Prostate gland (tissue), 2 donors: ENCODE measurements around the gene GPS1. TPM values are rescaled to one million over a fixed set of nuclear protein-coding genes. Genes with fewer than 3 reads are reported as not detected.

ENCODE experiments used
- DNase-seq: peaks from one replicate; pipeline ENCODE4 v3.0.0-alpha.2; 2019; ENCODE audit warnings: low spot score
- H3K27ac ChIP-seq, 2 donors: fragments of 200-600 bp; sonication (generic); 2 replicates each; pipeline ENCODE4 v1.5.1; 2017 to 2019
- H3K27me3 ChIP-seq: fragments of 200-600 bp; sonication (generic); replicated peaks from 2 replicates; pipeline ENCODE4 v1.5.1; 2019; ENCODE audit not compliant: insufficient read depth
- H3K36me3 ChIP-seq, 2 donors: fragments of 200-600 bp; sonication (generic); 1 replicate in 1 of 2; 2 replicates in 1 of 2; pipeline versions ENCODE4 v1.5.1 to v1.8.1; 2017 to 2019
- H3K4me1 ChIP-seq: fragments of 200-600 bp; sonication (generic); replicated peaks from 2 replicates; pipeline ENCODE4 v1.5.1; 2019
- H3K4me3 ChIP-seq, 2 donors: fragments of 200-600 bp; sonication (generic); 2 replicates each; pipeline ENCODE4 v1.5.1; 2017 to 2019
- H3K9me3 ChIP-seq: fragments of 200-600 bp; sonication (generic); 2 replicates; pipeline ENCODE4 v1.5.1; 2017
- CTCF ChIP-seq, 4 experiments: fragments of 200-600 bp in 2 of 4; fragments of 450-650 bp in 2 of 4; sonication (generic) in 2 of 4; IDR thresholded peaks; 1 replicate in 3 of 4; 2 replicates in 1 of 4; pipeline ENCODE4 v1.5.1; 2016 to 2019; ENCODE audit warnings: antibody characterized with exemption in 4 of 4, mild to moderate bottlenecking in 2 of 4, moderate library complexity in 2 of 4
- POLR2A ChIP-seq: fragments of 450-650 bp; IDR thresholded peaks from one replicate; pipeline ENCODE4 v1.6.1; 2016; ENCODE audit warnings: antibody characterized with exemption, mild to moderate bottlenecking
- POLR2AphosphoS5 ChIP-seq: sonication (generic); formaldehyde crosslinking; IDR thresholded peaks from one replicate; pipeline ENCODE4 v1.6.1; 2017; ENCODE audit warnings: antibody characterized with exemption
- WGBS: methylation state at CpG from one replicate; pipeline ENCODE4 v1.1.5; 2018; 5-methylcytosine and 5-hydroxymethylcytosine counted together
- intact Hi-C: fragments of 100-400 bp; cut with DNase I; formaldehyde crosslinking; loops from one replicate; pipeline ENCODE4 v1.14.2; 2022
- total RNA-seq, 2 donors: library from RNA; depleted of rRNA; stranded (reverse); fragments of >200 nt; gene quantifications; one replicate each; pipeline ENCODE4 v1.1.0, GENCODE V29; 2016

The GPS1 gene
- total RNA-seq, 2 donors from 2014 or later: 163 to 182 TPM

- peaks cover 20% of the 10 kb centered on the region for H3K4me1 ChIP-seq
- DNase-seq: no peak
- H3K27ac ChIP-seq: peak overlapping the region; percentile 80 to 85
- H3K27me3 ChIP-seq: no peaks in the 10 kb centered on the region
- 1% methylated on average over 17 of the region's 47 CpGs for WGBS
- H3K9me3 ChIP-seq: no peaks in the 10 kb centered on the region
- peak overlapping the region; percentile 59 to 72 for H3K4me3 ChIP-seq
- intact Hi-C loops: no loop called here
- TF ChIP-seq CTCF (IDR thresholded peaks at IDR 0.05) (no peak), POLR2A (no peak), POLR2AphosphoS5 (no peak)
- peaks cover 0 to 3% of the 10 kb centered on the region in 2 donors for H3K36me3 ChIP-seq
Observed at GRCh38 chr17:82065193-82065637, 13.5 kb downstream of the GPS1 start.

- Histone ChIP-seq H3K27me3 (no peaks in the 10 kb centered on the region), H3K27ac (peak within 1 kb of the TSS; percentile 83 to 85), H3K9me3 (no peaks in the 10 kb centered on the region), H3K4me1 (peaks cover 19% of the 10 kb centered on the region), H3K4me3 (peak within 1 kb of the TSS; percentile 59 to 72), H3K36me3 (no peaks in the 10 kb centered on the region)
- DNase-seq: no peak
- TF ChIP-seq CTCF (IDR thresholded peaks at IDR 0.05) (peak in 2 of 4 experiments; percentile 7 to 24), POLR2A (no peak), POLR2AphosphoS5 (peak; percentile 64)
- 19% methylated on average over 57 of the region's 88 CpGs for WGBS
- intact Hi-C loops: no loop called here
Observed at GRCh38 chr17:82065638-82066303, 14.1 kb downstream of the GPS1 start, which contains the start of gene DUS1L. Gene DUS1L (minus strand): TSS chr17:82065804. CDS start chr17:82065059, 745 bp downstream.

DNA sequence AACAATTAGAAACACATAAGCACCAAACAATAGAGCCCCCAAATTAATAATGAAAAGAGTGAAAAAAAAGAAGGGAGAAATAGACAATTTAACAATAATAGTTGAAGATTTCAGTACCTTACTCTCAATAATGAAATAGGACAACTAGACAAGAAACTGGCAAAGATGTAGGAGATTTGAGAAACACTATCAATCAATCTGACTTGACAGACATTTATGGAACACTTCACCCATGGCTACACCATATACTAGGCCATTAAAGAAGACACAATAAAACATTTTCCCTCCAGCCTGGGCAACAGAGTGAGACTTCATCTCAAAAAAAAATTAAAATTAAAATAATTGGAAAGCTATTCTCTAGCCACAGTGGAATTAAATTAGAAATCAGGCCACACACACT lies 18.9 kb downstream of the GPS1 start:
- DNase-seq: no peak
- intact Hi-C loops: no loop called here
- H3K36me3 ChIP-seq: no peaks in the 10 kb centered on the region
- H3K9me3 ChIP-seq: no peaks in the 10 kb centered on the region
- TF ChIP-seq POLR2A: no peak
- TF ChIP-seq CTCF (IDR thresholded peaks at IDR 0.05): no peak
- no peak for TF ChIP-seq POLR2AphosphoS5
- H3K4me3 ChIP-seq: no peak overlapping the region
- H3K27ac ChIP-seq: no peak overlapping the region
- H3K27me3 ChIP-seq: no peaks in the 10 kb centered on the region
- H3K4me1 ChIP-seq: no peaks in the 10 kb centered on the region

- H3K4me1 ChIP-seq: no peaks in the 10 kb centered on the region
- H3K27ac ChIP-seq: no peak overlapping the region
- 81% methylated on average over 6 of the region's 6 CpGs for WGBS
- DNase-seq: no peak
- H3K9me3 ChIP-seq: no peaks in the 10 kb centered on the region
- no peaks in the 10 kb centered on the region for H3K36me3 ChIP-seq
- no peak overlapping the region for H3K4me3 ChIP-seq
- TF ChIP-seq POLR2A (no peak), CTCF (IDR thresholded peaks at IDR 0.05) (no peak), POLR2AphosphoS5 (no peak)
- intact Hi-C loops: no loop called here
- no peaks in the 10 kb centered on the region for H3K27me3 ChIP-seq
Observed at GRCh38 chr17:82072827-82073226, 21.1 kb downstream of the GPS1 start.

DNA sequence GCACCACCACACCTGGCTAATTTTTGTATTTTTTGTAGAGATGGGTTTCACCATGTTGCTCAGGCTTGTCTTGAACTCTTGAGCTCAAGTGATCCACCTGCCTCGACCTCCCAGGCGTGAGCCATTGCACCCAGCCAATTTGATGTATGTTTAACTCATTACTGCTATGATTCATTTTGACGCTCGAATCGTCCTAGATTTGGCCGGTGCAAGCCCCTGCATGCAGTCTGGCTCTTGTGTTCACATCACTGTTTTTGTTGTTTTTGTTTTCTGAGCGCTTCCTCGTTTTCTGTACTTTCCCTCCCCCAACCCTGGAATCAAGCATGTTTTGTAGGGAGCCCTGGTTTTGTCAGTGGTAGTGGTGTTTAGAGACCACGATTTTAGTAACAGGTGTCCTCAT lies 21.7 kb downstream of the GPS1 start:
- intact Hi-C loops: no loop called here
- Histone ChIP-seq H3K9me3 (no peaks in the 10 kb centered on the region), H3K4me1 (no peaks in the 10 kb centered on the region), H3K27me3 (no peaks in the 10 kb centered on the region), H3K36me3 (no peaks in the 10 kb centered on the region), H3K27ac (no peak overlapping the region), H3K4me3 (no peak overlapping the region)
- DNase-seq: no peak
- WGBS: 68% methylated on average over 9 of the region's 9 CpGs
- TF ChIP-seq POLR2A: no peak
- TF ChIP-seq POLR2AphosphoS5: no peak
- no peak for TF ChIP-seq CTCF (IDR thresholded peaks at IDR 0.05)
